ENCODE data around the gene IRF2BP2.
"Not testable (repeated sequence)": the region's sequence is repeated elsewhere in the genome, so short reads cannot be mapped to it uniquely, and the experiment has no call there.

The IRF2BP2 gene

GRCh38 chr1:234600418-234601281 is 9.3 kb downstream of the IRF2BP2 start:
- DNase-seq, result peak; percentile 61

- DNase-seq, result peak; percentile 89
These were observed 10.2 kb downstream of the IRF2BP2 start for GRCh38 chr1:234599617-234600417.

- peak; percentile 63 for DNase-seq
These were observed 10.9 kb downstream of the IRF2BP2 start for GRCh38 chr1:234598974-234599616.

GRCh38 chr1:234597894-234598293 is 12.1 kb downstream of the IRF2BP2 start:
- DNase-seq, result peak; percentile 88

- no peak for DNase-seq
These were observed 14.1 kb downstream of the IRF2BP2 start for GRCh38 chr1:234595899-234596298.

- not testable (repeated sequence) for DNase-seq
These were observed 15.4 kb downstream of the IRF2BP2 start for GRCh38 chr1:234594575-234594974.

GRCh38 chr1:234593771-234594504 is 16.0 kb downstream of the IRF2BP2 start:
- DNase-seq, result no peak

GRCh38 chr1:234593109-234593508 is 16.9 kb downstream of the IRF2BP2 start:
- DNase-seq, result no peak

- no peak for DNase-seq
These were observed 17.7 kb downstream of the IRF2BP2 start for GRCh38 chr1:234592240-234592639.

- DNase-seq, result no peak
These were observed 18.8 kb downstream of the IRF2BP2 start for GRCh38 chr1:234591131-234591530.

- no peak for DNase-seq
These were observed 19.9 kb downstream of the IRF2BP2 start for GRCh38 chr1:234589854-234590620.

- DNase-seq, result no peak
These were observed 20.7 kb downstream of the IRF2BP2 start for GRCh38 chr1:234589064-234589800.

GRCh38 chr1:234588386-234588785 is 21.6 kb downstream of the IRF2BP2 start:
- no peak for DNase-seq

GRCh38 chr1:234586892-234587485 is 23.0 kb downstream of the IRF2BP2 start:
- DNase-seq, result no peak

- no peak for DNase-seq
These were observed 23.7 kb downstream of the IRF2BP2 start for GRCh38 chr1:234586304-234586703.

- no peak for DNase-seq
These were observed 24.5 kb downstream of the IRF2BP2 start for GRCh38 chr1:234585330-234586055.

GRCh38 chr1:234584926-234585325 is 25.1 kb downstream of the IRF2BP2 start:
- DNase-seq, result no peak

- no peak for DNase-seq
These were observed 25.6 kb downstream of the IRF2BP2 start for GRCh38 chr1:234584420-234584805.

GRCh38 chr1:234583755-234584419 is 26.1 kb downstream of the IRF2BP2 start:
- peak; percentile 74 for DNase-seq

Measured in hematopoietic multipotent progenitor cell treated with erythropoietin and hydrocortisone succinate and interleukin-3 and kit ligand, for 6 days (in vitro differentiated cells).